Neural cell (in vitro differentiated cells): ENCODE data around the gene PANX1. TPM values are rescaled to one million over a fixed set of nuclear protein-coding genes. Genes with fewer than 3 reads are reported as not detected.

Experiments used
- H2AFZ ChIP-seq: fragments of 200-600, 300-800 bp; sonication (generic), shearing (Covaris generic); 2 replicates; pipeline ENCODE4 v1.6.0; 2014; ENCODE audit warnings: low read depth, mild to moderate bottlenecking, antibody characterized with exemption, low read length, moderate library complexity
- H3F3A ChIP-seq: fragments of 200-600 bp; shearing (Covaris generic); 2 replicates; pipeline ENCODE4 v1.6.1; 2016; ENCODE audit warnings: mild to moderate bottlenecking, moderate library complexity, mixed read lengths, antibody characterized with exemption, low read length; ENCODE audit not compliant: insufficient read depth, poor library complexity, severe bottlenecking
- H3K27ac ChIP-seq: fragments of 200-600, 300-800 bp; sonication (generic), shearing (Covaris generic); 2 replicates; pipeline ENCODE4 v1.5.1; 2014; ENCODE audit warnings: mild to moderate bottlenecking, low read length, moderate library complexity
- H3K27me3 ChIP-seq: fragments of 300-800, 200-600 bp; sonication (generic), shearing (Covaris generic); 2 replicates; pipeline ENCODE4 v1.6.0; 2014; ENCODE audit warnings: mild to moderate bottlenecking, low read depth, low read length, moderate library complexity; ENCODE audit not compliant: insufficient read depth
- H3K36me3 ChIP-seq: fragments of 300-800, 200-600 bp; sonication (generic), shearing (Covaris generic); 2 replicates; pipeline ENCODE4 v1.5.1; 2014; ENCODE audit warnings: mild to moderate bottlenecking, antibody characterized with exemption, low read length, moderate library complexity; ENCODE audit not compliant: insufficient read depth
- H3K4me2 ChIP-seq: fragments of 300-800, 200-600 bp; sonication (generic), shearing (Covaris generic); 2 replicates; pipeline ENCODE4 v1.6.0; 2014; ENCODE audit warnings: mild to moderate bottlenecking, low read length
- H3K4me3 ChIP-seq: fragments of 300-800, 200-600 bp; sonication (generic), shearing (Covaris generic); 2 replicates; pipeline ENCODE4 v1.5.1; 2014; ENCODE audit warnings: mild to moderate bottlenecking, low read length, moderate library complexity
- H3K79me2 ChIP-seq: fragments of 200-600 bp; shearing (Covaris generic); replicated peaks from 2 replicates; pipeline ENCODE4 v1.6.0; 2014; ENCODE audit warnings: mild to moderate bottlenecking, low read length, moderate library complexity; ENCODE audit not compliant: insufficient read depth
- H3K9ac ChIP-seq: fragments of 300-800, 200-600 bp; sonication (generic), shearing (Covaris generic); 2 replicates; pipeline ENCODE4 v1.6.1; 2016; ENCODE audit warnings: mild to moderate bottlenecking, low read length, mixed read lengths
- H3K9me2 ChIP-seq: fragments of 200-600 bp; shearing (Covaris generic); 2 replicates; pipeline ENCODE4 v1.6.1; 2016; ENCODE audit warnings: mild to moderate bottlenecking, low read length, mixed read lengths; ENCODE audit not compliant: insufficient read depth
- H3K9me3 ChIP-seq: fragments of 200-600, 300-800 bp; sonication (generic), shearing (Covaris generic); 2 replicates; pipeline ENCODE4 v1.6.1; 2016; ENCODE audit warnings: mild to moderate bottlenecking, mixed run types, low read length, moderate library complexity, mixed read lengths
- H4K20me1 ChIP-seq: fragments of 200-600 bp; shearing (Covaris generic); 2 replicates; pipeline ENCODE4 v1.6.1; 2016; ENCODE audit warnings: mild to moderate bottlenecking, mixed run types; ENCODE audit not compliant: insufficient read depth
- EP300 ChIP-seq: fragments of 450-650 bp; conservative IDR thresholded peaks from 2 replicates; pipeline ENCODE4 v1.6.1; 2014; ENCODE audit warnings: antibody characterized with exemption, mild to moderate bottlenecking, moderate library complexity; ENCODE audit not compliant: poor library complexity, severe bottlenecking
- EZH2 ChIP-seq: fragments of 200-600, 300-800 bp; shearing (Covaris generic), sonication (generic); IDR thresholded peaks from 2 replicates; pipeline ENCODE4 v1.6.1; 2014; ENCODE audit warnings: antibody characterized with exemption, low read length, borderline replicate concordance, mild to moderate bottlenecking; ENCODE audit not compliant: insufficient read depth, poor library complexity, severe bottlenecking
- MXI1 ChIP-seq: fragments of 450-650 bp; conservative IDR thresholded peaks from 2 replicates; pipeline ENCODE4 v1.6.1; 2014; ENCODE audit warnings: antibody characterized with exemption, mild to moderate bottlenecking; ENCODE audit not compliant: poor library complexity, severe bottlenecking
- POLR2AphosphoS5 ChIP-seq: IDR thresholded peaks from 2 replicates; pipeline ENCODE4 v1.6.1; 2012
- RAD21 ChIP-seq: fragments of 450-650 bp; conservative IDR thresholded peaks from 2 replicates; pipeline ENCODE4 v1.6.1; 2014; ENCODE audit warnings: antibody characterized with exemption, mild to moderate bottlenecking, moderate library complexity
- SMC3 ChIP-seq: fragments of 450-650 bp; conservative IDR thresholded peaks from 2 replicates; pipeline ENCODE4 v1.6.1; 2014; ENCODE audit warnings: antibody characterized with exemption, mild to moderate bottlenecking, moderate library complexity; ENCODE audit not compliant: poor library complexity
- TAF1 ChIP-seq: IDR thresholded peaks from 2 replicates; pipeline ENCODE4 v1.6.1; 2012; ENCODE audit warnings: low read depth
- polyA plus RNA-seq: library from polyadenylated mRNA; depleted of rRNA; stranded (reverse); fragments of >200 nt; gene quantifications from 2 replicates; pipeline ENCODE4 v1.2.3, GENCODE V29; 2014
- TF ChIP-seq, protein P1 (sequence below): fragments of 450-650 bp; IDR thresholded peaks from 2 replicates; pipeline ENCODE4 v1.5.1; 2014; ENCODE audit warnings: antibody characterized with exemption, mild to moderate bottlenecking, moderate library complexity; ENCODE audit not compliant: poor library complexity, severe bottlenecking
- TF ChIP-seq, protein P2 (sequence below): IDR thresholded peaks from 2 replicates; pipeline ENCODE4 v1.6.1; 2012; ENCODE audit warnings: borderline replicate concordance

The PANX1 gene
- polyA plus RNA-seq, 1 donor from 2014 or later, result 48.0 TPM

DNA sequence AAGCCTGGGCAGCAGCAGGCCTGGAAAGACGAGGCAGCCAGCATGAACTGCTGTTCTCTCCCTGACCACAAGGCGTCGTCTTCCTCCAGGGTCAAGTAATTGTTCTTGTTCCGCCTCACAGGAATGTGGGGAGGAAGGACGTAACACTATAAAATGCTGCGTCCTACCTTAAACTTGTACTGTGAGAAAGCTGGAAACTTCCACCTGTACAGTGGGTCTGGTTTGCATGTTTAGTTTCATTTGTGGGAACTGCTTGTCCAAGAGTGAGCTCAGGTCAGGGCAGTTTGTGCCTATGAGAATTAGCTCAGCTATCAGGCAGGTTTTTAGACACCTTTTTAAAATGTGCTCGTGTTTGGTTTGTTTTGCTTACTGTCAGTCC, 55.2 kb downstream of the PANX1 start:
- no peaks in the 10 kb centered on the region for H4K20me1 ChIP-seq
- H3K27ac ChIP-seq, result no peak overlapping the region
- no peak overlapping the region for H3K4me2 ChIP-seq
- no peaks in the 10 kb centered on the region for H3K9me3 ChIP-seq
- no peak overlapping the region for H3K9ac ChIP-seq
- H3F3A ChIP-seq, result no peaks in the 10 kb centered on the region
- peaks cover 5% of the 10 kb centered on the region for H3K36me3 ChIP-seq
- H2AFZ ChIP-seq, result no peak overlapping the region
- TF ChIP-seq POLR2AphosphoS5, result no peak
- peak; percentile 31 for TF ChIP-seq RAD21
- TF ChIP-seq, protein P1, sequence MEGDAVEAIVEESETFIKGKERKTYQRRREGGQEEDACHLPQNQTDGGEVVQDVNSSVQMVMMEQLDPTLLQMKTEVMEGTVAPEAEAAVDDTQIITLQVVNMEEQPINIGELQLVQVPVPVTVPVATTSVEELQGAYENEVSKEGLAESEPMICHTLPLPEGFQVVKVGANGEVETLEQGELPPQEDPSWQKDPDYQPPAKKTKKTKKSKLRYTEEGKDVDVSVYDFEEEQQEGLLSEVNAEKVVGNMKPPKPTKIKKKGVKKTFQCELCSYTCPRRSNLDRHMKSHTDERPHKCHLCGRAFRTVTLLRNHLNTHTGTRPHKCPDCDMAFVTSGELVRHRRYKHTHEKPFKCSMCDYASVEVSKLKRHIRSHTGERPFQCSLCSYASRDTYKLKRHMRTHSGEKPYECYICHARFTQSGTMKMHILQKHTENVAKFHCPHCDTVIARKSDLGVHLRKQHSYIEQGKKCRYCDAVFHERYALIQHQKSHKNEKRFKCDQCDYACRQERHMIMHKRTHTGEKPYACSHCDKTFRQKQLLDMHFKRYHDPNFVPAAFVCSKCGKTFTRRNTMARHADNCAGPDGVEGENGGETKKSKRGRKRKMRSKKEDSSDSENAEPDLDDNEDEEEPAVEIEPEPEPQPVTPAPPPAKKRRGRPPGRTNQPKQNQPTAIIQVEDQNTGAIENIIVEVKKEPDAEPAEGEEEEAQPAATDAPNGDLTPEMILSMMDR, result peak; percentile 48
- TF ChIP-seq SMC3, result peak; percentile 46
- no peak for TF ChIP-seq EP300
- TF ChIP-seq MXI1, result no peak
- TF ChIP-seq, protein P2, sequence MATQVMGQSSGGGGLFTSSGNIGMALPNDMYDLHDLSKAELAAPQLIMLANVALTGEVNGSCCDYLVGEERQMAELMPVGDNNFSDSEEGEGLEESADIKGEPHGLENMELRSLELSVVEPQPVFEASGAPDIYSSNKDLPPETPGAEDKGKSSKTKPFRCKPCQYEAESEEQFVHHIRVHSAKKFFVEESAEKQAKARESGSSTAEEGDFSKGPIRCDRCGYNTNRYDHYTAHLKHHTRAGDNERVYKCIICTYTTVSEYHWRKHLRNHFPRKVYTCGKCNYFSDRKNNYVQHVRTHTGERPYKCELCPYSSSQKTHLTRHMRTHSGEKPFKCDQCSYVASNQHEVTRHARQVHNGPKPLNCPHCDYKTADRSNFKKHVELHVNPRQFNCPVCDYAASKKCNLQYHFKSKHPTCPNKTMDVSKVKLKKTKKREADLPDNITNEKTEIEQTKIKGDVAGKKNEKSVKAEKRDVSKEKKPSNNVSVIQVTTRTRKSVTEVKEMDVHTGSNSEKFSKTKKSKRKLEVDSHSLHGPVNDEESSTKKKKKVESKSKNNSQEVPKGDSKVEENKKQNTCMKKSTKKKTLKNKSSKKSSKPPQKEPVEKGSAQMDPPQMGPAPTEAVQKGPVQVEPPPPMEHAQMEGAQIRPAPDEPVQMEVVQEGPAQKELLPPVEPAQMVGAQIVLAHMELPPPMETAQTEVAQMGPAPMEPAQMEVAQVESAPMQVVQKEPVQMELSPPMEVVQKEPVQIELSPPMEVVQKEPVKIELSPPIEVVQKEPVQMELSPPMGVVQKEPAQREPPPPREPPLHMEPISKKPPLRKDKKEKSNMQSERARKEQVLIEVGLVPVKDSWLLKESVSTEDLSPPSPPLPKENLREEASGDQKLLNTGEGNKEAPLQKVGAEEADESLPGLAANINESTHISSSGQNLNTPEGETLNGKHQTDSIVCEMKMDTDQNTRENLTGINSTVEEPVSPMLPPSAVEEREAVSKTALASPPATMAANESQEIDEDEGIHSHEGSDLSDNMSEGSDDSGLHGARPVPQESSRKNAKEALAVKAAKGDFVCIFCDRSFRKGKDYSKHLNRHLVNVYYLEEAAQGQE, result no peak
- no peak for TF ChIP-seq EZH2
- TF ChIP-seq TAF1, result no peak
- H3K79me2 ChIP-seq, result no peaks in the 10 kb centered on the region
- no peaks in the 10 kb centered on the region for H3K9me2 ChIP-seq
- H3K27me3 ChIP-seq, result no peaks in the 10 kb centered on the region
- H3K4me3 ChIP-seq, result no peak overlapping the region

DNA sequence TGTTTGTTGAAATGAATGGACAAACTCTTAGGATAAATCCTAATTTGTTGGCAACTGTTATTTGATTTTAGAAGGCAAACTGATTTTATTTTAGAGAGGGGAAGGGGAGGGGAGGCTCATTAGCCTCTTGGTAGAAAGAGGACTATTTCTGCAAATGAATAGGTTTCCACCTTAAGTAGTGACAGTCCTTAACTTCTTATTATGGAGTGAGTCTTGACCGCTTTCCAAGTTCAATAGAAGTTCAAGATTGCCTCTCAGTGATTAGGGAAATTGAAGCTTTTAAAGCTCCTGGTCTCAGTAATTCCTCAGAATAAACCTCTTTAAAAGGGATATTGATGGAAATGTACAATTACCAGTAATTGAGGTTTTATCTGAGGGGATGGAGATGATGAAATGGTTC, 55.7 kb downstream of the PANX1 start:
- Histone ChIP-seq H3F3A (no peaks in the 10 kb centered on the region), H3K9ac (no peak overlapping the region), H3K36me3 (peaks cover 5% of the 10 kb centered on the region), H3K27me3 (no peaks in the 10 kb centered on the region), H3K4me2 (no peak overlapping the region), H2AFZ (no peak overlapping the region), H3K79me2 (no peaks in the 10 kb centered on the region), H3K9me3 (no peaks in the 10 kb centered on the region), H3K9me2 (no peaks in the 10 kb centered on the region), H4K20me1 (no peaks in the 10 kb centered on the region), H3K4me3 (no peak overlapping the region), H3K27ac (no peak overlapping the region)
- no peak for TF ChIP-seq POLR2AphosphoS5
- TF ChIP-seq EZH2, result no peak
- no peak for TF ChIP-seq MXI1
- TF ChIP-seq SMC3, result no peak
- TF ChIP-seq, protein P2, result no peak
- TF ChIP-seq, protein P1, result no peak
- TF ChIP-seq TAF1, result no peak
- no peak for TF ChIP-seq RAD21
- no peak for TF ChIP-seq EP300
